HG03064 (cell line): ENCODE measurements around the gene TNIP3.
"Not testable (repeated sequence)": the region's sequence is repeated elsewhere in the genome, so short reads cannot be mapped to it uniquely, and the experiment has no call there.

ENCODE experiments used
- ATAC-seq: cut with Tn5 transposase; IDR thresholded peaks from one replicate; pipeline ENCODE4 v1.9.1; 2021; ENCODE audit warnings: low read depth; ENCODE audit not compliant: unreplicated experiment

TNIP3 gene

GRCh38 chr4:121180558-121180957, 16.4 kb upstream of the TNIP3 start:
- no peak for ATAC-seq

GRCh38 chr4:121177246-121178137, 13.4 kb upstream of the TNIP3 start:
- ATAC-seq, result no peak

- ATAC-seq, result no peak
Observed at GRCh38 chr4:121176082-121176934, 12.2 kb upstream of the TNIP3 start.

GRCh38 chr4:121171477-121171876, 7.4 kb upstream of the TNIP3 start:
- ATAC-seq, result not testable (repeated sequence)

GRCh38 chr4:121168446-121169281, 4.5 kb upstream of the TNIP3 start:
- peak; percentile 72 for ATAC-seq

- ATAC-seq, result no peak
Observed at GRCh38 chr4:121166976-121167375, 2.9 kb upstream of the TNIP3 start.

- no peak for ATAC-seq
Observed at GRCh38 chr4:121165206-121165605, 1.1 kb upstream of the TNIP3 start.

GRCh38 chr4:121156822-121157769, 7.0 kb downstream of the TNIP3 start:
- ATAC-seq, result no peak

- ATAC-seq, result no peak
Observed at GRCh38 chr4:121155893-121156292, 8.2 kb downstream of the TNIP3 start.

GRCh38 chr4:121154103-121154515, 10.0 kb downstream of the TNIP3 start:
- no peak for ATAC-seq

- ATAC-seq, result no peak
Observed at GRCh38 chr4:121151942-121152341, 12.2 kb downstream of the TNIP3 start.

- no peak for ATAC-seq
Observed at GRCh38 chr4:121150486-121150885, 13.6 kb downstream of the TNIP3 start.

GRCh38 chr4:121150003-121150402, 14.1 kb downstream of the TNIP3 start:
- no peak for ATAC-seq

- no peak for ATAC-seq
Observed at GRCh38 chr4:121148621-121149020, 15.5 kb downstream of the TNIP3 start.

- no peak for ATAC-seq
Observed at GRCh38 chr4:121148000-121148399, 16.1 kb downstream of the TNIP3 start.

- ATAC-seq, result no peak
Observed at GRCh38 chr4:121146530-121146929, 17.6 kb downstream of the TNIP3 start.

GRCh38 chr4:121145430-121145829, 18.7 kb downstream of the TNIP3 start:
- ATAC-seq, result no peak

GRCh38 chr4:121144021-121144420, 20.1 kb downstream of the TNIP3 start:
- no peak for ATAC-seq

GRCh38 chr4:121143131-121143530, 21.0 kb downstream of the TNIP3 start:
- no peak for ATAC-seq
